Amniotic stem cell (primary cell): Measurements from ENCODE around the gene PCGF6.
"Not testable (repeated sequence)": the region's sequence is repeated elsewhere in the genome, so short reads cannot be mapped to it uniquely, and the experiment has no call there.

Experiments
- DNase-seq: peaks from one replicate; lab custom pipeline; 2025; lab: John Stamatoyannopoulos, UW

PCGF6 gene

DNA sequence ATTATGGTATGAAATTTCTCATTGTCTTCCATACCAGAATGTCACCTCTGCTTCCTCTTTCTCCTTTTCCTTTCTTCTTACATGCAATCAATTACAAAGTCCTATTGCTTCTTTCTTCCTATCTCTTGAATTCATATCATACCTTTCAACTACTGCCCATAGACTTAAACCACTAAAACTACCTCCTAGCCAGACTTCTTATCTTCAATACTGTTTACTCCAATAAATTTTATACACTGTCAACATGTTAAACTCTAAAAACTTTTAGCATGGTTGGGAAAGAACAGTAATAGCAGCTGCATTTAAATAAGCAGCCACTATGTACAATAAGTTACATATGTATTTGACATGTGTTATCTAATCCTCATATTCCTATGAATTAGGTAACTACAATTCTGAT lies 34.9 kb downstream of the PCGF6 start:
- DNase-seq = no peak

DNA sequence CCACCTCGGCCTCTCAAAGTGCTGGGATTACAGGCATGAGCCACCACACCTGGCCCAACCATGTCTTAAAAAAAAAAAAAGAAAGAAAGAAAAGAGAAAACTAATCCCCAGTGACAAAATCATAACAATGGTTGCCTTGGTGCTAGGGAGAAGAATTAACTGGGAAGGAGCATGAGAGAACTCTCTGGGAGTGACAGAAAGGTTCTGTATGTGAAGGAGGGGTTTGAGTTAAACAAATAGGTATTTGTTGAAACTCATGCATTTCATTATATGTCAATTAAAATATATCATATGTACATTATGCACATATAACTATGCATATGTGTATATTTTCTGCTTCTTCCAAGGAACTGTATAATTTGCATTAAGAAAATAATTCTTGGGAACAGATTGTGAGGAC lies 40.7 kb downstream of the PCGF6 start:
- DNase-seq = no peak

DNA sequence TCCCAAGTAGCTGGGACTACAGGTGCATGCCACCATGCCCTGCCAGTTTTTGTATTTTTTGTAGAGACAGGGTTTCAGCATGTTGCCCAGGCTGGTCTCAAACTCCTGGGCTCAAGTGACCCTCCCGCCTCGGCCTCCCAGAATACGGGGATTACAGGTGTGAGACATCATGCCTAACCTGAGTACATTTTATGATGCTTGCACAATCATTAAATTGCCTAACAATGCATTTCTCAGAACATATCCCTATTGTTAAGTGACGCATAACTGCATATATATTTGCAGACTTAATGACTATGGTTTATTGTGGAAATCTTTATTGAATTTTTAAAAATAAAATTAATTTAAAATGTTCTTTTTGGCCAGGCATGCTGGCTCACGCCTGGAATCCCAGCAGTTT lies 43.3 kb downstream of the PCGF6 start:
- no peak for DNase-seq

DNA sequence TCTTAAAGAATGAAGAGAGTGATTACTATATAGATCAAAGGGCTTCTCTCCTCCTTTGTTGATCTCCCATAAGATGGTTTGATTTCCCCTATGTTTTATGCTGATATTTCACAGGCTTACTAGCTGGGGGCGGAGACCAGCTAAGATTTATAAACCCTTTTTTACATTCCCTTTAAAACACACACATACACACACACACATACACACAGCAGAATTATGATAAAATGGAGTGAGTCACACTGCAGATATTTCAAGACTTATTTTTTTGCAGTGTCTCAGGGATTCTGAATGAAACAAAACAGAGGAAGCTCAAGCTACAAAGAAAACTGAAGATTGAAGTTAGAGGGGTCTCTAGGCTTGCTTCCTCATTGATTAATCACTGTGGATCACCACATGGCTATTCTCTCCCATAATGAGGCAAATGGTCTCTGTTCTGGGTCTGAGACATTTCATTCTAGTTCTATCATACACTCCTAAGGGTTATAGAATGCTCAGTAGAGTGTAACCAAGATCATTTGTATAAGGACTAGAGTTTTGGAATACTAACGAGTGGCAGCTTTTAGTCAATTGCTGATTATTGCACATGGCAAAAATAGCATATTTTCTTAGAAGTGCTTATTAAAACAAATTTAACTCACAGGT lies 55.4 kb downstream of the PCGF6 start:
- DNase-seq = peak; percentile 66

DNA sequence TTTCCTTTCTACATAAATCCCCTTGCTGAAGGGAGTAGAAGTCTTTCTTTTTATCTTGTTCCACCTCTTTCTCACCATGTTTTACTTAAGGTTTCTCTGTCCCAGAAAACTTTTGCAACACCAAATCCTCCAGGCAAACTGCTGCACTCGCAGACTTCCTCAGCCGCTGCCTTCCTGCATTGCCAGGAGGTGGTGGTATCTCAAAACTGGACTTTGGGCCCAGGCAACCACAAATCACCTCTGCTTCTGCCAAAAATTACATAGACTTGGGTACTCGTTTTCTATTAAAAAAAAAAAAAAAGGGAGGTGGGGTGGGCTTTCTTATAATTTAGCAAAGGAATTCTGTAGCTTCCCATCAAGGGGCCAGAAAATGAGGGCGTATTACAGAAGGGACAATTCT lies 59.4 kb downstream of the PCGF6 start:
- no peak for DNase-seq

DNA sequence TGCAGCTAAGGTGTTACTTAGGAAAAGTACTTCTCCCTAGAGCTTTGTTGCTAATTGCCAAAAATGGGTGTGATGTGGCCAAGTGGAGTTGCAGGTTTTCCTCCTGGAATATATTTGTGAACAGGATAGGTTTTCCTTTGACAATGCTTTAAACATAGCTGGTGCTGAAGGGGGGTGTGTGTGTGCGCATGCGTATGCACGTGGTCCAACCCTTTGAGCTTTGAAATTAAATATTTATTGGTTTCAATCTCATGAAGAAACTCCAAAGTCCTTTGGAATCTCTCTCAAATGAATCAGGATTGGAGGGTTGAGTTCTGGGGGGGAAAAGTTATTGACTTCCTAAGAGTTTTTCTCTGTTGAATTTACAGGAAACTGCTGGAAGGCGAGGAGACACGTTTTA lies 62.9 kb downstream of the PCGF6 start:
- DNase-seq = no peak

DNA sequence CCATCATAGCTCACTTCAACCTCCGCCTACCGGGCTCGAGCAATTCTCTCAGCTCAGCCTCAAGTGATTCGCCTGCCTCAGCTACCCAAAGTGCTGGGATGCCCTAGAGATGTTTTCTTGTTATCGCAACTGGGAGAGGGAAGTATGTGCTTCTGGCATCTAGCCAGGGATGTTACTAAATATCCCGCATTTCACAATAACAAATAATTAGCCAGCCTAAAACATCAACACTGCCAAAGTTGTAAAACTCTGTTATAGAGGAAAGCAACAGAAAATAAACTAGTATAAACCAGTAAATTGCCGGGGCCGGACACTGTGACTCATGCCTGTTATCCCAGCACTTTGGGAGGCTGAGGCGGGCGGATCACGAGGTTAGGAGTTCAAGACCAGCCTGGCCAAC lies 66.8 kb downstream of the PCGF6 start:
- DNase-seq = no peak

DNA sequence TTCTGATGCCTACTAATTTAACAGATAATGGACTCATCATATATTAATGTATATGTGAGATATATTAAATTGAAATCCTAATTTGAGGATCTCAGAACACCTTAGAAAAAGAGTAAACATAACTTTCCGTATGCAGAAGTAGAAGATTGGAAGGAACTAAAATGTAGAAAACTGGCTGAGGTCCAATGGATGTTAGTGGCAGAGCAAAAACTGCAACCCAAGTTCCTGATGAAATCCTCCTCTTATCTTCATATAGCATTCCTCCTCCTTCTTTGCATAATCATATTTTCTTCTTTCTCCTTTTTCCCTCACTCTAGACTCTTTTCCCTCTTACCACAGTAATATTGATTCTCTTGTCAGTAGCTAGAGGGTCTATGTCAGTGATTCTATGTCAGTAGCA lies 68.0 kb downstream of the PCGF6 start:
- no peak for DNase-seq

DNA sequence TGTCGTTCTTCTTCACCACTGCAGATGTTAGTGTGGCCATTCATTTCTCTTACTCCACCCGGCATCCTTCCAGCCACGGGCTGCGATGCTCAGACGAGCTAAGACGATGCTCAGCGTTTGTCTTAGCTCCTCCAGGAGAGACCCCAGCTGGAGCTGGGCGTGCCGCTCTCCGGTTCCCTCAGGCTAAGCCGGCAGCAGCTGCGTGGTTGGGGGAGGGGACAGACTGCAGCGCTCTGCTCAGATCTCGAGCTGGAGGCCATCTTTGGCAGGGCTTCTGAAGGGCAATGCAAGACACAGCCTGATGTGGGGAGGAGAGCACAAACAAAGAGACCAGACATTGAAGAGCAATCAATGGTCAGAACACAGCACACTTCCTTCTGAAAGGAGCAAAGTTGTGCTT lies 69.2 kb downstream of the PCGF6 start:
- no peak for DNase-seq

DNA sequence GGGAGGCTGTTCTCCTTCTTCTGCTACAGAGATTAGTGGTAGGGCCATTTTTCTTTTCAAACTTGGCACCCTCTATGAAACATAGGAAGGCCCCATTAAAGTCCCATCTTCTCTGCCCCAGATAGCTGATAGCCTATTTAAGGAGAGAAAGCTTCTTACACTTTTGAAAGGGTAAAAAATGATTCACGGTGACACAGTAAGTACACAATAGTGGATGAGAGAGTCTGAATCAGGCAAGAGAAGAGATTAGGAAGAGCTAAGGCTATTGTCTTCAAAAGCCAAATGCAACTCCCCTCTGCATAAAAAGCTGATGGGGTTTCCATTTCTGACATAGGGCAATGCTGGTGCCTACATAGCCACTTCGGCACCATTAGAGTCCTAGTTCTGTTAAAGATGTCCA lies 70.4 kb downstream of the PCGF6 start:
- no peak for DNase-seq

DNA sequence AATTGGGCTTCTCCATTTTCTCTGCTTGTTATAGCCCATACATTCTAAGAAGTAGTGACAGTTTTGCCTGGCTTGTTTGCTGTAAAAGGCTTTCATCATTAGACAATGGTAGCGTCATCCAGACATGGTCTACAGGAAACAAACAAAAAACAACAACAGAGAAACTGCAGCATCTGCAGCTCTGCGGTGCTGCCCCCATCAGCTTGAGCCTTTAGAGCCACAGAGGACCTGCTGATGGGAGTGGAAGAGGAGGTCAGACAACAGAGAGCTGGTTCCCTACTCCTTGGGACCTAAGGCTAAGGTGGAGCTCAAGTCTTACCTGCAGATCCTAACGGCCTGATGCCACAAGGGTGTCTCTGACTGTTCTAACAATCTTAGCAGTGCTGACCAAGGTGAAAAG lies 70.9 kb downstream of the PCGF6 start:
- DNase-seq = no peak

DNA sequence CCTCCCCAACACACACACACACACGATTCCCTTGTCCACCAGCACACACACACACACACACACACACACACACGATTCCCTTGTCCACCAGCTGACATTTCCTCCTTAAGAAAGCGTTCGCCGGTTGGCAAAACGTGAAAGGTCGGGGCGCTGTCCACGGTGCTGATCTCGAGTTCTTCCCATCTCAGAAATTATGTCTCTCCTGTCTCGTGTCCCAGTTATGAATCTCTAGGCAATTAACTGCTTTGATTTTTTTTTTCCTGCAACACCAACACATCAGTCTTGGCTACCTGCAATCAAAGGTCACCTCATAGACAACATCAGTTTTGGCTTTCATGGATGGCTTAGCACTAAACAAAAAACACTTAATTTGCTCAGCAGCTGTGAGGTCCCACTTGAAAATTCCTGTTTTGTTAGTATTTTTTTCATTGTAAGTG lies 72.1 kb downstream of the PCGF6 start:
- DNase-seq = peak; percentile 17

DNA sequence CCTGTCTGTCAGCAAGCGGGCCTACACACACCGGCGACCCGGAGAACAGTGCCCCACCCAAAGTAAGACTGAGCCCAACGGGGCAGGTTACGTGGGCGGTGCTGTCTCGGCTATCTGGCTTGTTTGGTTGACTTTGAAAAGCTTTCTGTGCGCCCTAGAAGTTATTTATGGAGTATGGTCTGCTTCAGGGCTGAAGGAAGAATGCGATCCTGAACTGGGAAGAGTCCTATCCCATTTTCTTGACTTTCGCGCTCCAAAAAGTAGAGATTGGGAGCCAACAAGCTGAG lies 72.5 kb downstream of the PCGF6 start:
- DNase-seq = no peak

DNA sequence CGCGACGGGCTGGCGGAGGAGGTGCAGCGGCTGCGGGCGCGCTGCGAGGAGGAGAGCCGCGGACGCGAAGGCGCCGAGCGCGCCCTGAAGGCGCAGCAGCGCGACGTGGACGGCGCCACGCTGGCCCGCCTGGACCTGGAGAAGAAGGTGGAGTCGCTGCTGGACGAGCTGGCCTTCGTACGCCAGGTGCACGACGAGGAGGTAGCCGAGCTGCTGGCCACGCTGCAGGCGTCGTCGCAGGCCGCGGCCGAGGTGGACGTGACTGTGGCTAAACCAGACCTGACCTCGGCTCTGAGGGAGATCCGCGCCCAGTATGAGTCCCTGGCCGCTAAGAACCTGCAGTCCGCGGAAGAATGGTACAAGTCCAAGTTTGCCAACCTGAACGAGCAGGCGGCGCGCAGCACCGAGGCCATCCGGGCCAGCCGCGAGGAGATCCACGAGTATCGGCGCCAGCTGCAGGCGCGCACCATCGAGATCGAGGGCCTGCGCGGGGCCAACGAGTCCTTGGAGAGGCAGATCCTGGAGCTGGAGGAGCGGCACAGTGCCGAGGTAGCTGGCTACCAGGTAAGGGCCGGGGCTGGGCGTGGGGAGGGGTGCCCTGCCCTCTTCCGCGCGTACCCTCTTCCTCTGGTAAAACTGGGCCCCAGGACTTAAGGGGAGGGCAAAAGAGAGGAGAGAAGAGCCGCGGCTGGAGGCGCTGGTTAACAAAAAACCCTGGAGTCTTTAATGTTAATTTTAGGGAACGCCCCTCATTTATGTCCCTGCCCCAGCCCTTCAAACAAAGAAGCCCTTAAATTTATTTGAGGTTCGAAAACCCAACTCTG lies 73.0 kb downstream of the PCGF6 start:
- DNase-seq = no peak

DNA sequence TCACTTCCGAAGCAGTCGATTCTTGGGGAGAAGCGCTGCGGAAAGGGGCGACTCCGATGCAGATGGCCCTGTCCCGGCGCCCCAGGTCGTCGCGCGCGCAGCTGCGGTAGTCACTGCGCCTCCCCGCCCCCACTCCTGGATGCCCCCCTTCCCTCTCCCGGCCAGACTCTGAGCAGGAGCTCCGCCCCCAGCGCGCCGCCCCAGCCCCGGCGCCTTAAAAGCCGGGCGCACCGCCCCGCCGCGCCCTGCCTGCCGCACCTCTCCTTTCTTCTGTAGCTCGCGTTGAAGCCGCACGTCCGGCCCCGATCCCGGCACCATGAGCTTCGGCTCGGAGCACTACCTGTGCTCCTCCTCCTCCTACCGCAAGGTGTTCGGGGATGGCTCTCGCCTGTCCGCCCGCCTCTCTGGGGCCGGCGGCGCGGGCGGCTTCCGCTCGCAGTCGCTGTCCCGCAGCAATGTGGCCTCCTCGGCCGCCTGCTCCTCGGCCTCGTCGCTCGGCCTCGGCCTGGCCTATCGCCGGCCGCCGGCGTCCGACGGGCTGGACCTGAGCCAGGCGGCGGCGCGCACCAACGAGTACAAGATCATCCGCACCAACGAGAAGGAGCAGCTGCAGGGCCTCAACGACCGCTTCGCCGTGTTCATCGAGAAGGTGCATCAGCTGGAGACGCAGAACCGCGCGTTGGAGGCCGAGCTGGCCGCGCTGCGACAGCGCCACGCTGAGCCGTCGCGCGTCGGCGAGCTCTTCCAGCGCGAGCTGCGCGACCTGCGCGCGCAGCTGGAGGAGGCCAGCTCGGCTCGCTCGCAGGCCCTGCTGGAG lies 73.8 kb downstream of the PCGF6 start, which contains the start of gene INA:
Gene INA, plus strand, starts transcription at position 243 of the 817 bp plus-strand sequence. Its CDS starts 74 bp downstream, at position 317.
- peak; percentile 25 for DNase-seq

DNA sequence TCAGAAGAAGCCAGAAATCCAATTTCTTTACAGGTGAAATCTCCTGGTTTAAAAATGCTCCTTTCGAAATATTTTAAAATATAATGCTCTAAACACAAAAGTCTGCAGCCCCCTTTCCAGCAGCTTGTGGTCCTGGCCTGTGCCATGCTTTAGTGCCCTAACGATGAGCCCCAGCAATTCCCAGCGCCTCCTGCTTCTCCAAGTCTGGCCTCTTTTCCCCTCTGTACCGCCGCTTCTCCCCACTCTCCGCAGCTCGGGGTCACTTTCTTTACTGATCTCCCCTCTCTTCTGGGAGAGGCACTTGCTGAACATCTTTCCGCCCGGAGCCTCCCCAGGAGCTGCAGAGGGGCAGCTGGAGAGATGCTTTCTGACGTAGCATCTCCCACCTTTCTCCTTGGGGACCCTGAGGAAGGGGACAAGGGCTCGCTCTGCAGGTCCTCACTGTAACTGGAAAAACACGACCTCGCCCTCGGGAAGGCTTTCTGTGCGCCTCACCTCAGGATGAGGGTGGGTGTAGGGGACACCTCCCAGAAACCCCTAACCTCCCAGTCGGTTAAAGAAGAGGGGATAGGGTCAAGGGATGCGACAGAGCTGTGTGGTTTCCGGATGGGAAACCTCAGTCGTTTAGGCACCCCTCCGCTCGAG lies 74.6 kb downstream of the PCGF6 start:
- DNase-seq = no peak

DNA sequence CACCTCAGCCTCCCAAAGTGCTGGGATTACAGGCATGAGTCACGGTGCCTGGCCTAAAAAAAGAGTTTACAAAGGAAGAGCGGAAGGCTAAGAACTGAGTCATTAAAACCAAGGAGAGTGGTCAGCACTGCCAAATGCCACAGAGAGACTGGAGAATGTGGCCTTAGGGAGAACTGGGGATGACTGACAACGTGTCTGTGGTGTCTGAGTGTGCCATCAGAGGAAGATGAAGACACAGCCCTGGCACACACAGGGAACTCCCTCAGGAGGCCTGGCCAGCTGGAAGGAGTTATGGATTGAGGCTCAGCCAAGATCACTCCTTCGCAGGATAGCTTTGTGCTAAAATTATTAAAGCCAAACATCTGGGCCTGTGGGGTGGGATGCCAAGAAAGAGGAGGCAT lies 77.9 kb downstream of the PCGF6 start:
- DNase-seq = peak; percentile 95

DNA sequence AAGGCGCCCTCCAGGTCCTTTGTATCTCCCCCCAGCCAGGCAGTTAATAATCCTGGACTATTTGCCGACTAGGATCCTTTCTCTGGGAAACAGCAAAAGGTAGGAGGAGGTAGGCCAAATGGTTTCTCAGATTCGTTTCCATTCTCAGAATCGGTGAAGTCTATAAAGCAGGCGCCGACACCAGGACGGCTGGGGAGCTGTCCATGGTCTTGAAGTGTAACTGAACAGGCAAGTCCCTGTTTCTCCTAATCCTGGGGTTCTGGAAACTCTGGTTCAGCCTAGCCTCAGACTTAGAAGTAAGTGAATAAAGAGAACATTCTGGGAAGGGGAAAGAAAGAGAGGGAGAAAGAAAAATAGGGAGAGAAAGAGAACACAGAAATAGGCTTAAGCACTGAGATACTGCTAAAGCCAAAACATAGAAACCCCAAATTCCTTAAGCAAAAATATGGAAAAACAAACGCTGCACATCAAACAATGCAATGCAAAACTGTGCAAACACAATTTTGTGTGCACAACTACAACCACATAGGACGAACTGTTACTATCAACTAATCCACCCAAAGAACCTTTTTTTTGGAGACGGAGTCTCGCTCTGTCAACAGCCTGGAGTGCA lies 85.1 kb downstream of the PCGF6 start:
- peak; percentile 20 for DNase-seq

DNA sequence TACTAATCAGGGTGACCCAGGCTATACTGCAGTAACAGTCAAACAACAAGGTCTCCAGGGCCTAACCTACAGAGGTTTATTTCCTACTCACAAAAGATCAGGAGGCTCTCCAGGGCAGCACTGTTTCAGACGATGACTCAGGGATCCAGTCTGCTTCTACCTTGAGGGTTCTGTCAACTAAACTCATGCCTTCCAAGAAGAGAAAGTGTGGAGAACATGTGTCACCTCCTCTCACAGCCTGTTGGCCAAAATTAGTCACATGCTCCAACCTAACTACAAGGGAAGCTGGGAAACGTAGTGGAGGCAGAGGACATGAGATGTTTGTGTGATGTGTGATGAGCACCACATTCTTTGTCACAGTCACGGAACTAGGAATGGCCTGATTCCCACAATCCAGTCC lies 88.7 kb downstream of the PCGF6 start:
- DNase-seq = no peak

DNA sequence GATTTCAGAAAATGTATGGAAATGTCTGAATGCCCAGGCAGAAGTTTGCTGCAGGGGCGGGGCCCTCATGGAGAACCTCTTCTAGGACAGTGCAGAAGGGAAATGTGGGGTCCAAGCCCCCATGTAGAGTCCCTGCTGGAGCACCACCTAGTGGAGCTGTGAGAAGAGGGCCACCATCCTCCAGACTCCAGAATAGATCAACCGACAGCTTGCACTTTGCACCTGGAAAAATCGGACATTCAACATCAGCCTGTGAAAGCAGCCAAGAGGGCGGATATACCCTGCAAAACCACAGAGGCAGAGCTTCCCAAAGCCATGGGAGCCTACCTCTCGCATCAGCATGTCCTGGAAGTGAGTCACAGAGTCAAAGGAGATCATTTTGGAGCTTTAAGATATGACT lies 91.0 kb downstream of the PCGF6 start:
- DNase-seq = no peak

DNA sequence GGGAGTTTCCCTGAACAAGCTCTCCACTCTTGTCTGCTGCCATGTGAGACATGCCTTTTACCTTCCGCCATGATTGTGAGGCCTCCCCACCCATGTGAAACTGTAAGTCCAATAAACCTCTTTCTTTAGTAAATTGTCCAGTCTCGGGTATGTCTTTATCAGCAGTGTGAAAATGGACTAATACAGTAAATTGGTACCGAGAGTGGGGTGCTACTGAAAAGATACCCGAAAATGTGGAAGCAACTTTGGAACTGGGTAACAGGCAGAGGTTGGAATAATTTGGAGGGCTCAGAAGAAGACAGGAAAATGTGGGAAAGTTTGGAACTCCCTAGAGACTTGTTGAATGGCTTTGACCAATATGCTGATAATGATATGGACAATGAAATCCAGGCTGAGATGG lies 92.0 kb downstream of the PCGF6 start:
- not testable (repeated sequence) for DNase-seq

DNA sequence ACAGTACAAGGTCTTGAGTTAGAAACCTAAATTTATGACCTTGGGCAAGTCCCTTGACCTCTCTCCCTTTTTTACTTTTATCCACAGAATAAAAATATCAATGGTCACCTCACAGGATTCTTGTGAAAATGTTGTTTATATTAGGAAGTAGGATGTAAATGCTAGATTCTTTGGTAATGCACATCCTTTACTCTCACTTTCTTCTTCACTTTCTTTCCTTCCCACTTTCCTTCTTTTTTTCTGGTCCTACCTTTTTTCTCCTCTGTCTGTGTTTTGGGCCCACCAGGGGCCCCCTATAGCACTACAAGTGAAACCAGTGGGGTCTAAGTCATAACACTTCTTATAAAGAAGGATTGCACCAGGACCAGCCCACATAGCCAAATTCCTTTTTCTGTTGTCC lies 93.1 kb downstream of the PCGF6 start:
- DNase-seq = no peak
